WTC11 (cell line): Measurements from ENCODE around the gene KIF22. TPM values are rescaled to one million over a fixed set of nuclear protein-coding genes. Genes with fewer than 3 reads are reported as not detected.

Experiments
- ATAC-seq: fragments of 200-7000 bp; cut with Tn5 transposase; 2 replicates; pipeline ENCODE4 v1.10.0; 2021; ENCODE audit warnings: mild to moderate bottlenecking, moderate library complexity
- CTCF ChIA-PET: fragments of 300-600 bp; sonication (Branson Sonifier 250); formaldehyde crosslinking; loops from one replicate; lab custom pipeline; 2021; ENCODE audit warnings: antibody characterized with exemption; lab: Charles Lee
- POLR2A ChIA-PET: fragments of 350-600 bp; sonication (Branson Sonifier 250); formaldehyde crosslinking; loops from one replicate; lab custom pipeline; 2021; ENCODE audit warnings: antibody characterized with exemption; lab: Charles Lee
- DNase-seq: peaks from one replicate; pipeline ENCODE4 v3.0.0; 2021; ENCODE audit warnings: low spot score
- H3K27ac Mint-ChIP-seq: 2 replicates; pipeline ENCODE4 v1.8.0; 2021; ENCODE audit warnings: mixed read lengths
- H3K27me3 Mint-ChIP-seq: 2 replicates; pipeline ENCODE4 v1.8.0; 2021; ENCODE audit warnings: low read depth, mild to moderate bottlenecking, moderate library complexity, mixed read lengths
- H3K36me3 Mint-ChIP-seq: 2 replicates; pipeline ENCODE4 v1.8.0; 2021; ENCODE audit warnings: mixed read lengths
- H3K4me1 Mint-ChIP-seq: 2 replicates; pipeline ENCODE4 v1.8.0; 2022; ENCODE audit warnings: mixed read lengths
- H3K4me3 Mint-ChIP-seq: 2 replicates; pipeline ENCODE4 v1.8.0; 2021; ENCODE audit warnings: mild to moderate bottlenecking, moderate library complexity, mixed read lengths
- H3K9me3 Mint-ChIP-seq: 2 replicates; pipeline ENCODE4 v1.8.0; 2021; ENCODE audit warnings: mixed read lengths
- ATF2 ChIP-seq: sonication (generic); formaldehyde crosslinking; IDR thresholded peaks from 2 replicates; pipeline ENCODE4 v1.8.1; 2022; ENCODE audit warnings: low read depth, missing genetic modification reagents, borderline replicate concordance
- ATF3 ChIP-seq: sonication (generic); formaldehyde crosslinking; conservative IDR thresholded peaks from 2 replicates; pipeline ENCODE4 v1.8.1; 2022; ENCODE audit warnings: mild to moderate bottlenecking, missing genetic modification reagents
- ELF4 ChIP-seq: sonication (generic); formaldehyde crosslinking; IDR thresholded peaks from 2 replicates; pipeline ENCODE4 v1.8.1; 2022; ENCODE audit warnings: low read depth, mild to moderate bottlenecking, moderate library complexity, missing genetic modification reagents
- FOXP4 ChIP-seq: sonication (generic); formaldehyde crosslinking; IDR thresholded peaks from 2 replicates; pipeline ENCODE4 v1.8.0; 2022; ENCODE audit warnings: mild to moderate bottlenecking, missing genetic modification reagents
- GABPB1 ChIP-seq: sonication (generic); formaldehyde crosslinking; IDR thresholded peaks from 2 replicates; pipeline ENCODE4 v1.8.1; 2023; ENCODE audit warnings: mild to moderate bottlenecking, missing genetic modification reagents
- JUN ChIP-seq: sonication (generic); formaldehyde crosslinking; IDR thresholded peaks from 2 replicates; pipeline ENCODE4 v1.8.0; 2023; ENCODE audit warnings: mild to moderate bottlenecking, missing genetic modification reagents
- TCF7 ChIP-seq: sonication (generic); formaldehyde crosslinking; IDR thresholded peaks from 2 replicates; pipeline ENCODE4 v1.8.0; 2022; ENCODE audit warnings: mild to moderate bottlenecking, low read depth, missing genetic modification reagents, moderate library complexity
- TEAD4 ChIP-seq: sonication (generic); formaldehyde crosslinking; IDR thresholded peaks from 2 replicates; pipeline ENCODE4 v1.8.0; 2022; ENCODE audit warnings: mild to moderate bottlenecking, missing genetic modification reagents
- ZNF138 ChIP-seq: sonication (generic); formaldehyde crosslinking; conservative IDR thresholded peaks from 2 replicates; pipeline ENCODE4 v1.8.1; 2022; ENCODE audit warnings: mild to moderate bottlenecking, moderate library complexity, missing genetic modification reagents
- ZNF396 ChIP-seq: fragments of 250-450 bp; sonication (Bioruptor Pico); IDR thresholded peaks from 2 replicates; pipeline ENCODE4 v1.8.0; 2021; ENCODE audit warnings: mild to moderate bottlenecking, moderate library complexity, borderline replicate concordance
- ZNF416 ChIP-seq: fragments of 250-450 bp; sonication (Bioruptor Pico); IDR thresholded peaks from 2 replicates; pipeline ENCODE4 v1.9.0; 2021; ENCODE audit warnings: mild to moderate bottlenecking, inconsistent platforms
- ZNF512 ChIP-seq: sonication (generic); formaldehyde crosslinking; IDR thresholded peaks from 2 replicates; pipeline ENCODE4 v1.8.1; 2022; ENCODE audit warnings: missing genetic modification reagents, borderline replicate concordance
- total RNA-seq: library from RNA; stranded (reverse); gene quantifications from 3 replicates; pipeline ENCODE4 v1.2.3, GENCODE V29; 2021
- TF ChIP-seq, protein P1 (sequence below): sonication (generic); formaldehyde crosslinking; IDR thresholded peaks from 2 replicates; pipeline ENCODE4 v1.8.1; 2023; ENCODE audit warnings: mild to moderate bottlenecking, missing genetic modification reagents
- TF ChIP-seq, protein P2 (sequence below): sonication (generic); formaldehyde crosslinking; IDR thresholded peaks from 2 replicates; pipeline ENCODE4 v1.8.0; 2022; ENCODE audit warnings: mild to moderate bottlenecking, missing genetic modification reagents
- TF ChIP-seq, protein P3 (sequence below): fragments of 250-450 bp; sonication (Bioruptor Pico); IDR thresholded peaks from 2 replicates; pipeline ENCODE4 v1.9.0; 2021; ENCODE audit warnings: mild to moderate bottlenecking
- TF ChIP-seq, protein P4 (sequence below): fragments of 250-450 bp; sonication (Bioruptor Pico); IDR thresholded peaks from 2 replicates; pipeline ENCODE4 v1.8.0; 2021; ENCODE audit warnings: mild to moderate bottlenecking

Gene KIF22
- total RNA-seq, 1 experiment from 2014 or later = 182 TPM

DNA sequence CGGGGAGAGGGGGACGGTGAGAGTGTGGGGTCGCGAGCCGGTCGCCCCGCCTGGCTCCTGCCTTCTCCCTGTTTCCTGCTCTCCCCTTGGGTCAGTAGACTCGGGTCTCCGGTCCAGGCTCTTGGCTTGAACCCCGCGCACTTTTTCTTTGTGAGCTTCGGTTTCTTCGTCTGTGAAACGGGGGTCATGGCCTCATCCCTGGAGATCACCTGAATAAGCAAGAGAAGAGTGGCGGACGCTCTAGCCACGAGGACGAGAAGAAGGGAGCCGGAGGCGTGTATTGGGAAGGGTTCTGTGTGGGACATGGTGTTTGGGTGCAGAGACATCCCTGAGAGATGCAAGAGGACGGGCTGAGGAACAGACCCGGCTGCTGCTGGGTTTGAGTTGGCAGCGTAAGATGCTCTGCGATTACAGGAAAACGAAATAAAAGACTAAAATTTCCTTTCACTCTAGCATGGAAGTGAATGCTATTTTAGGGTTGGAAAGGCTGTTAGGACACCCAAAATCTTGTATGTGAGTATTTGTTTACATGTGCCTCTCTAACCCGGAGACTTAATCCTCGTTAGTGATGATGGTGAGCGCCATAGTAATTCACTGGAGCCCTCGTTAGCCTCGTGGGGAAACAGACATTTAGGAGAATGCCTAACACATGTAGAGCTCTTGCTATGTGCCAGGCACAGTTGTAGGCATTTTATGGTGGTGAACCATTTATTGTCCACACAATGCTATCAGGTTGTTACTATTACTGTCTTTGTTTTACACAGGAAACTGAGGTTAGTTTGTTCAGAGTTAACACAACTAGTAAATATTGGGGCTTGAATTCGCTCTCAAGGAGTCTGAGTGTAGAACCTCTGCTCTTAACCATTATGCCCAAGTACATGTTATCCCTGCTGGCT lies 646 bp downstream of the KIF22 start:
- peak; percentile 16 for ATAC-seq
- ChIA-PET POLR2A (interaction anchor here (1.3 to 1.6 kb wide), 3 partner anchors 45 to 240 kb away, joined by 3 to 5 read pairs (median 4); no protein-coding TSS in a partner anchor), CTCF (interaction anchor here (0.5 to 2.7 kb wide), 24 partner anchors 13 to 1699 kb away, joined by 3 to 28 read pairs (median 6); partner anchors contain the start of genes ASPHD1, CDIPT, PAGR1 and PRRT2)
- H3K27me3 Mint-ChIP-seq = peaks cover 12% of the 10 kb centered on the region
- H3K9me3 Mint-ChIP-seq = no peaks in the 10 kb centered on the region
- peaks cover 17% of the 10 kb centered on the region for H3K36me3 Mint-ChIP-seq
- H3K4me1 Mint-ChIP-seq = peaks cover 21% of the 10 kb centered on the region
- DNase-seq = no peak
- peak overlapping the region; percentile 98 for H3K4me3 Mint-ChIP-seq
- TF ChIP-seq GABPB1 (CRISPR knock-in tag) (0 out of 2 replicates have a peak, but pooled peaks have one; percentile 11), JUN (CRISPR knock-in tag) (0 out of 2 replicates have a peak, but pooled peaks have one; percentile 12), TEAD4 (no peak)
- peak overlapping the region; percentile 96 for H3K27ac Mint-ChIP-seq

GRCh38 chr16:29791845-29792807 lies 1.6 kb downstream of the KIF22 start:
- Mint-ChIP-seq H3K4me3 (peak overlapping the region; percentile 98), H3K27ac (peak overlapping the region; percentile 80), H3K27me3 (peaks cover 3% of the 10 kb centered on the region), H3K36me3 (peaks cover 25% of the 10 kb centered on the region), H3K9me3 (no peaks in the 10 kb centered on the region), H3K4me1 (peaks cover 21% of the 10 kb centered on the region)
- CTCF ChIA-PET = no interaction called here
- POLR2A ChIA-PET = interaction anchor here (0.5 kb wide), 1 partner anchor 12 kb away, joined by 3 read pairs; no protein-coding TSS in a partner anchor
- DNase-seq (no peak), ATAC-seq (no peak)
- TF ChIP-seq ATF2 (no peak), ZNF512 (CRISPR knock-in tag) (no peak), ZNF138 (CRISPR knock-in tag) (no peak), ZNF396 (CRISPR knock-in tag) (no peak), ATF3 (CRISPR knock-in tag) (no peak), ZNF416 (CRISPR knock-in tag) (no peak), ELF4 (CRISPR knock-in tag) (no peak), FOXP4 (no peak), TCF7 (no peak)
- TF ChIP-seq, protein P1, sequence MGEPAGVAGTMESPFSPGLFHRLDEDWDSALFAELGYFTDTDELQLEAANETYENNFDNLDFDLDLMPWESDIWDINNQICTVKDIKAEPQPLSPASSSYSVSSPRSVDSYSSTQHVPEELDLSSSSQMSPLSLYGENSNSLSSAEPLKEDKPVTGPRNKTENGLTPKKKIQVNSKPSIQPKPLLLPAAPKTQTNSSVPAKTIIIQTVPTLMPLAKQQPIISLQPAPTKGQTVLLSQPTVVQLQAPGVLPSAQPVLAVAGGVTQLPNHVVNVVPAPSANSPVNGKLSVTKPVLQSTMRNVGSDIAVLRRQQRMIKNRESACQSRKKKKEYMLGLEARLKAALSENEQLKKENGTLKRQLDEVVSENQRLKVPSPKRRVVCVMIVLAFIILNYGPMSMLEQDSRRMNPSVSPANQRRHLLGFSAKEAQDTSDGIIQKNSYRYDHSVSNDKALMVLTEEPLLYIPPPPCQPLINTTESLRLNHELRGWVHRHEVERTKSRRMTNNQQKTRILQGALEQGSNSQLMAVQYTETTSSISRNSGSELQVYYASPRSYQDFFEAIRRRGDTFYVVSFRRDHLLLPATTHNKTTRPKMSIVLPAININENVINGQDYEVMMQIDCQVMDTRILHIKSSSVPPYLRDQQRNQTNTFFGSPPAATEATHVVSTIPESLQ (CRISPR knock-in tag) = no peak
- TF ChIP-seq, protein P2, sequence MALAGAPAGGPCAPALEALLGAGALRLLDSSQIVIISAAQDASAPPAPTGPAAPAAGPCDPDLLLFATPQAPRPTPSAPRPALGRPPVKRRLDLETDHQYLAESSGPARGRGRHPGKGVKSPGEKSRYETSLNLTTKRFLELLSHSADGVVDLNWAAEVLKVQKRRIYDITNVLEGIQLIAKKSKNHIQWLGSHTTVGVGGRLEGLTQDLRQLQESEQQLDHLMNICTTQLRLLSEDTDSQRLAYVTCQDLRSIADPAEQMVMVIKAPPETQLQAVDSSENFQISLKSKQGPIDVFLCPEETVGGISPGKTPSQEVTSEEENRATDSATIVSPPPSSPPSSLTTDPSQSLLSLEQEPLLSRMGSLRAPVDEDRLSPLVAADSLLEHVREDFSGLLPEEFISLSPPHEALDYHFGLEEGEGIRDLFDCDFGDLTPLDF (CRISPR knock-in tag) = no peak
- TF ChIP-seq, protein P3, sequence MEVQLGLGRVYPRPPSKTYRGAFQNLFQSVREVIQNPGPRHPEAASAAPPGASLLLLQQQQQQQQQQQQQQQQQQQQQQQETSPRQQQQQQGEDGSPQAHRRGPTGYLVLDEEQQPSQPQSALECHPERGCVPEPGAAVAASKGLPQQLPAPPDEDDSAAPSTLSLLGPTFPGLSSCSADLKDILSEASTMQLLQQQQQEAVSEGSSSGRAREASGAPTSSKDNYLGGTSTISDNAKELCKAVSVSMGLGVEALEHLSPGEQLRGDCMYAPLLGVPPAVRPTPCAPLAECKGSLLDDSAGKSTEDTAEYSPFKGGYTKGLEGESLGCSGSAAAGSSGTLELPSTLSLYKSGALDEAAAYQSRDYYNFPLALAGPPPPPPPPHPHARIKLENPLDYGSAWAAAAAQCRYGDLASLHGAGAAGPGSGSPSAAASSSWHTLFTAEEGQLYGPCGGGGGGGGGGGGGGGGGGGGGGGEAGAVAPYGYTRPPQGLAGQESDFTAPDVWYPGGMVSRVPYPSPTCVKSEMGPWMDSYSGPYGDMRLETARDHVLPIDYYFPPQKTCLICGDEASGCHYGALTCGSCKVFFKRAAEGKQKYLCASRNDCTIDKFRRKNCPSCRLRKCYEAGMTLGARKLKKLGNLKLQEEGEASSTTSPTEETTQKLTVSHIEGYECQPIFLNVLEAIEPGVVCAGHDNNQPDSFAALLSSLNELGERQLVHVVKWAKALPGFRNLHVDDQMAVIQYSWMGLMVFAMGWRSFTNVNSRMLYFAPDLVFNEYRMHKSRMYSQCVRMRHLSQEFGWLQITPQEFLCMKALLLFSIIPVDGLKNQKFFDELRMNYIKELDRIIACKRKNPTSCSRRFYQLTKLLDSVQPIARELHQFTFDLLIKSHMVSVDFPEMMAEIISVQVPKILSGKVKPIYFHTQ (CRISPR knock-in tag) = no peak
- TF ChIP-seq, protein P4, sequence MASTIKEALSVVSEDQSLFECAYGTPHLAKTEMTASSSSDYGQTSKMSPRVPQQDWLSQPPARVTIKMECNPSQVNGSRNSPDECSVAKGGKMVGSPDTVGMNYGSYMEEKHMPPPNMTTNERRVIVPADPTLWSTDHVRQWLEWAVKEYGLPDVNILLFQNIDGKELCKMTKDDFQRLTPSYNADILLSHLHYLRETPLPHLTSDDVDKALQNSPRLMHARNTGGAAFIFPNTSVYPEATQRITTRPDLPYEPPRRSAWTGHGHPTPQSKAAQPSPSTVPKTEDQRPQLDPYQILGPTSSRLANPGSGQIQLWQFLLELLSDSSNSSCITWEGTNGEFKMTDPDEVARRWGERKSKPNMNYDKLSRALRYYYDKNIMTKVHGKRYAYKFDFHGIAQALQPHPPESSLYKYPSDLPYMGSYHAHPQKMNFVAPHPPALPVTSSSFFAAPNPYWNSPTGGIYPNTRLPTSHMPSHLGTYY = no peak
